K562 (cell line): ENCODE data around the gene CTSV. TPM values are rescaled to one million over a fixed set of nuclear protein-coding genes. Genes with fewer than 3 reads are reported as not detected.

Source experiments
- CREB5 ChIP-seq: fragments of 250-450 bp; sonication (Bioruptor Pico); IDR thresholded peaks from 2 replicates; pipeline ENCODE4 v1.5.0; 2020; ENCODE audit warnings: mild to moderate bottlenecking
- FOXA1 ChIP-seq: fragments of 450-650 bp; IDR thresholded peaks from 2 replicates; pipeline ENCODE4 v1.6.1; 2016; ENCODE audit warnings: mild to moderate bottlenecking, borderline replicate concordance
- HINFP ChIP-seq: fragments of 450-650 bp; conservative IDR thresholded peaks from 2 replicates; pipeline ENCODE4 v1.6.1; 2016; ENCODE audit warnings: missing genetic modification characterization, low read depth, mild to moderate bottlenecking, control low read depth, missing compliant biosample characterization
- PRDM10 ChIP-seq: fragments of 450-650 bp; IDR thresholded peaks from 2 replicates; pipeline ENCODE4 v1.6.1; 2018; ENCODE audit not compliant: partially characterized antibody
- REST ChIP-seq, 2 experiments: fragments of 450-650 bp; formaldehyde crosslinking in 1 of 2; IDR thresholded peaks; 2 replicates each; pipeline versions ENCODE4 v1.4.0 to v1.6.1; 2014 to 2020; ENCODE audit warnings: mild to moderate bottlenecking in 2 of 2, borderline replicate concordance in 1 of 2, low read depth in 1 of 2
- THRB ChIP-seq: fragments of 450-650 bp; formaldehyde crosslinking; conservative IDR thresholded peaks from 2 replicates; pipeline ENCODE4 v1.4.0; 2022; ENCODE audit warnings: mild to moderate bottlenecking, missing genetic modification characterization
- XRCC3 ChIP-seq: fragments of 450-650 bp; IDR thresholded peaks from 2 replicates; pipeline ENCODE4 v1.6.1; 2017; ENCODE audit warnings: mild to moderate bottlenecking, moderate library complexity
- ZKSCAN8 ChIP-seq: fragments of 200-800 bp; sonication (Bioruptor generic); IDR thresholded peaks from 2 replicates; pipeline ENCODE4 v1.6.1; 2016; ENCODE audit warnings: missing genetic modification characterization, missing compliant biosample characterization
- polyA plus RNA-seq, 8 experiments: library from polyadenylated mRNA; depleted of rRNA in 4 of 8; stranded (reverse) in 5 of 8; unstranded in 3 of 8; fragments of >200 nt; fragmentation: Nextera tagmentation in 2 of 8; fragmentation: Illumina TruSeq in 1 of 8; extraction: Ambion mirVana in 2 of 8; extraction: Trizol in 1 of 8; gene quantifications; 2 replicates each; pipeline versions ENCODE4 v1.2.1 to v1.2.3, GENCODE V29; 2011 to 2014; ENCODE audit warnings: inconsistent platforms in 1 of 8, missing spikeins in 1 of 8
- total RNA-seq, 7 experiments: library from RNA; depleted of rRNA in 6 of 7; stranded (reverse); fragments of >200 nt in 6 of 7; fragmentation: Illumina TruSeq in 2 of 7; extraction: Trizol in 2 of 7; gene quantifications; 2 replicates each; pipeline versions ENCODE4 v1.2.1 to v1.2.3, GENCODE V29; 2011 to 2021; ENCODE audit warnings: low replicate concordance in 1 of 7

CTSV gene
- total and polyA plus RNA-seq, 9 of the 15 experiments (the other 6 are each of a cell fraction or from before 2014, with no cell fraction given) = 0.06 to 0.39 (median 0.16) TPM; not detected in 3

- TF ChIP-seq HINFP (tag) (no peak), ZKSCAN8 (CRISPR knock-in tag) (no peak), REST (IDR thresholded peaks at IDR 0.05; ENCODE audit: borderline replicate concordance) (no peak), REST (CRISPR knock-in tag; IDR thresholded peaks at IDR 0.05; ENCODE audit: low read depth) (no peak), CREB5 (CRISPR knock-in tag) (no peak), PRDM10 (no peak), THRB (CRISPR knock-in tag) (no peak), FOXA1 (no peak), XRCC3 (no peak)
Measured at GRCh38 chr9:97038611-97039513, at the start of gene CTSV (continued).
